SHP77 (cell line): ENCODE results near the gene STK33.
"Not testable (repeated sequence)": the region's sequence is repeated elsewhere in the genome, so short reads cannot be mapped to it uniquely, and the experiment has no call there.

Source experiments
- DNase-seq, 2 experiments: peaks; one replicate each; lab custom pipeline; 2025; lab: John Stamatoyannopoulos, UW

STK33 gene

DNA sequence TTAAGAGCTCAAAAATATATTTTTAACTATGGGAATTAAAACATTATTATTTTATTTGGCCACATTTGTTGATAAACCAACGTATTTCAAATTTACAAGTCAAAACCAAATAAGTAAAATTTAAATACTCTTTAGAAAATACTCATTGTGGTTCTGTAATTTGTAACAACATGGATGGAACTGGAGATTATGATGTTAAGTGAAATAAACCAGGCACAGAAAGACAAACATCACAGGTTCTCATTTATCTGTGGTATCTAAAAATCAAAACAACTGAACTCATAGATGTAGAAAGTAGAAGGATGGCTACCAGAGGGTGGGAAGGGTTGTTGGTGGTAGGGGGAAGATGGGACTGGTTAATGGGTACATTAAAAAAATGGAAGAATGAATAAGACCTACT lies 50.8 kb downstream of the STK33 start:
- DNase-seq, result no peak

GRCh38 chr11:8541448-8541847 lies 52.6 kb downstream of the STK33 start:
- DNase-seq, result no peak

DNA sequence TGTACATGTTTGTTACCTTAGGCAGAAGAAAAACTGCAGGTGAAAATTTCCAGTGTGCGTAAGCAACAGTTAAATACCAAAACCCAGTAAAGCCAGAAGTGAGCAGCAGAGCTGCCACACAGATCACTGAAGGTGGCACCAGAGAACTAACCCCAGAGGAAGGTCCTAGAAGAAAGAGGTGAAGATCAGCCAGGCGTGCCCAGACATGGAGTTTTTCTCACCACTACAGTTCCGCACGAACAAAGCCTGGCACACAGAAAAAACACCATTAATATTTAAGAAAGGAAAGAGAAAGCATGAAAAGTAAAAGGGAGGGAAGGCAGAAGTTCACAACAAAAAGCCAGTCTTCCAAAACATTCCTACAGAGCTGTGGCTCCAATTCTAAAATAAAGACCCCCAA lies 60.7 kb downstream of the STK33 start:
- no peak for DNase-seq

- no peak for DNase-seq
These were observed 61.6 kb downstream of the STK33 start for GRCh38 chr11:8532475-8532874.

- no peak for DNase-seq
These were observed 62.0 kb downstream of the STK33 start for GRCh38 chr11:8531982-8532381.

- peak; percentile 37 to 74 for DNase-seq
These were observed 62.7 kb downstream of the STK33 start for GRCh38 chr11:8531312-8531711.

DNA sequence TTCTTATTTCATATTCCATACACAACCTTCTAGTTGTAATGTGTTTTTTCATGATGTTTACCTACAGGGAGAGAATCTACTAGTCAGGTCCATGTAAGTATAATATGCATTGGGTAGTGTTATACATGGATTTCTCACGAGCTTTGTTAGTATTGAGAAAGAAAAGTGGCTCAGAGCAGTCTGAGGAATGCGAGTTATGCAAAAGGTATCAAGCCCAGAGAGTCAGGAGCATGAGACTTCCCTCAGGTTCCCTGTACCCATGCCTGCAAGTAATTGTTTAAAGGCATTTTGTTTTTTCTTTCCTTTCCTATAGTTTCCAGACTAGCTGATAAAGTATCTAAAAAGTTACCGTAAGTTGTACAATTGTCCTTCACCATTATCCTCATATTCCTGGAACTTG lies 66.1 kb downstream of the STK33 start:
- no peak for DNase-seq

DNA sequence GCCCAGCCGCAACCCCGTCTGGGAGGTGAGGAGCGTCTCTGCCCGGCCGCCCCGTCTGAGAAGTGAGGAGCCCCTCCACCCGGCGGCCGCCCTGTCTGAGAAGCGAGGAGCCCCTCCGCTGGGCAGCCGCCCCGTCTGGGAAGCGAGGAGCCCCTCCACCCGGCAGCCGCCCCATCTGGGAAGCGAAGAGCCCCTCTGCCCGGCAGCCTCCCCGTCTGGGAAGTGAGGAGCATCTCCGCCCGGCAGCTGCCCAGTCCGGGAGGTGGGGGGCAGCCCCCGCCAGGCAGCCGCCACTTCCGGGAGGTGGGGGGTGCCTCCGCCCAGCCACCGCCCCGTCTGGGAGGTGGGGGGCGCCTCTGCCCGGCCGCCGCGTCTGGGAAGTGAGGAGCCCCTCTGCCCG lies 70.6 kb downstream of the STK33 start:
- DNase-seq, result no peak

GRCh38 chr11:8512547-8512946 lies 81.5 kb downstream of the STK33 start:
- no peak for DNase-seq

DNA sequence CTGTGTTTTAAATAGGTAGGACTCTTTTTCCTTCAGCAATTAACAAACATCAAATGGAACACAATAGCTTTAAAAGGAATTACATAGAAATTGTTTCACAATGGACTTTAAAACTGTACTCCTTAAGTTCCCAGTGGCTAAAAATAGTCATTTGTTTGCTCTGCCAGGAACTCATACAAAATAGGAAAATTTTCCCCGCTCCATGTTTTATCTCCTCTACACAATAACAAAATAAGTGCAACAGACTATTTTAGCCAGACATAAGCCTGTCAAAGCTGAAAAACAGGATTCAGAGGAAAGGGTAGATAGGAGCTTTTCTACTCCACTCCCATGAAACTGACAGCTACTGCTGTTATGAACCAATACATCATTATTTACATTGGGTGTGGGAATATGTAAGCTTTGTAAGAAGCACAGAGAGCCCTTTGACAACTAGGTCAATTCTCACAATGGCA lies 90.1 kb downstream of the STK33 start:
- no peak for DNase-seq

- no peak for DNase-seq
These were observed 92.2 kb downstream of the STK33 start for GRCh38 chr11:8501836-8502235.

DNA sequence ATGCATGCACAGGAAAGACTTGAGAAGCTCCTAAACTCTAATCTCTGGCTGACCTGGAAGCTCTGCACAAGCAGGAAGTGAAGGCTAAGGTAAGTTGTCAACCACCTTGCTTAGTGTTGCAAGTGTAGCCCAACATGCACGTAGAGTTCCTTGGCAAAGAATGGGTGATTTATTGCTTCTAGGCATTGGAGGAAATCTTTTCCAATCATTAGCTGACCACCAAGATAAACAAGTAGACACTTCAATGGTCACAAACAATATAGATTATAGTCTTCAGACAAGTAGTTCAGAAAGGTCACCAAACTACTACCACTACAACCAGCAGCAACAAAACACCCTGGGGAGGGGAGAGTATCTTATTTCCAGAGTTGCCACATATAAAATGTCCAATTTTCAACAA lies 105.6 kb downstream of the STK33 start:
- DNase-seq, result no peak

DNA sequence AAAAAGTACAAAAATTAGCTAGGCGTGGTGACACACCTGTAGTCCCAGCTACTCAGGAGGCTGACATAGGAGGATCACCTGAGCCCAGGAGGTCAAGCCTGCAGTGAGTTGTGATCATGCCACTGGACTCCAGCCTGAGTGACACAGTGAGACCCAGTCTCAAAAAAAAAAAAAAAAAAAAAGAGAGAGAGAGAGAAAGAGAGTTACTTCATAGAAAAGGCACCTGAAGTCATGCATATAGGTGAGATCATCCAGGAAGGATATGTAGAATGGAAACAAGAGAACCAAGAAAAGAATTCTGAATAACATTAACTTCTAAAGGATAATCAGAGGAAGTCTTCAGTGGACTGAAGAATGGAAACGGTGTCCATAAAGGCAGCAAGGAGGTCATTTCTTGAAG lies 106.8 kb downstream of the STK33 start:
- no peak for DNase-seq

DNA sequence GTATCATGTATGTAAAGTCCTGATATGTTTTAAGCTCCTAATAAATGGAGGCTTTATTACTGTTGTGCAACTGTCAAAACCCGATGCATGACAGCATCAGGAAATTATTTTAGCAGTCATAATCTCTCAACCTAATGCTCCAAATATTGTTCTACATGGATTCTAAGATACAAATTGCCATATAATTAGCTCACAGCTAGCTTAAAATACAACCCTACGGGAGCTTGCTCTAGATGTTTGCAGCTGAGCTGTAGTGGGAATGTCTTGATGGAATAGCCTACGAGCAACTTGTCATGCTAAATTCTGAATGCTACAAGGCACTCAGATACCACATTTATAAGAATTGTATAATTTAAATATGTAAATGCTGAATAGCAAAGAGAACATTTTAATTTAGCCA lies 109.8 kb downstream of the STK33 start:
- DNase-seq, result no peak

GRCh38 chr11:8480858-8481257 lies 113.2 kb downstream of the STK33 start:
- no peak for DNase-seq

- DNase-seq, result no peak
These were observed 116.3 kb downstream of the STK33 start for GRCh38 chr11:8477680-8478079.

- DNase-seq, result no peak
These were observed 116.9 kb downstream of the STK33 start for GRCh38 chr11:8477151-8477550.

DNA sequence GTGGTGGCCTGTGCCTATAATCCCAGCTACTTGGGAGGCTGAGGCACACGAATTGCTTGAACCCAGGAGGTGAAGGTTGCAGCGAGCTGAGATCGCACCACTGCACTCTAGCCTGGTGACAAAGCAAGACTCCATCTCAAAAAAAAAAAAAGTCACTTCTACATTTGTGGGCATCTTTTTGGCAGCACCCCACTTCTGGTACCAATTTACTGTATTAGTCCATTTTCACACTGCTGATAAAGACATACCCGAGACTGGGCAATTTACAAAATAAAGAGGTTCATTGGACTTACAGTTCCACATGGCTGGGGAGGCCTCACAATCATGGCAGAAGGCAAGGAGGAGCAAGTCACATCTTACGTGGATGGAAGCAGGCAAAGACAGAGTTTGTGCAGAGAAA lies 126.2 kb downstream of the STK33 start:
- not testable (repeated sequence) for DNase-seq

- not testable (repeated sequence) for DNase-seq
These were observed 126.7 kb downstream of the STK33 start for GRCh38 chr11:8467356-8467755.

DNA sequence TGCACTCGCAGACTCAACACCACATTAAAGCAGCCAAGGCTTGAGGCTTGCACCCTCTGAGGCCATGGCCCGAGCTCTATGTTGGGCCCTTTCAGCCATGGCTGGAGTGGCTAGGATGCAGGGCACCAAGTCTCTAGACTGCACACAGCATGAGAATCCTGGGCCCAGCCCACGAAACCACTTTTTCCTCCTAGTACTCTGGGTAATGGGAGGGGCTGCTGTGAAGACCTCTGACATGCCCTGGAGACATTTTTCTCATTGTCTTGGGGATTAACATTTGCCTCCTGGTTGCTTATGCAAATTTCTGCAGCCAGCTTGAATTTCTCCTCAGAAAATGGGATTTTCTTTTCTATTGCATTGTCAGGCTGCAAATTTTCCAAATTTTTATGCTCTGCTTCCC lies 127.1 kb downstream of the STK33 start:
- DNase-seq, result not testable (repeated sequence)

DNA sequence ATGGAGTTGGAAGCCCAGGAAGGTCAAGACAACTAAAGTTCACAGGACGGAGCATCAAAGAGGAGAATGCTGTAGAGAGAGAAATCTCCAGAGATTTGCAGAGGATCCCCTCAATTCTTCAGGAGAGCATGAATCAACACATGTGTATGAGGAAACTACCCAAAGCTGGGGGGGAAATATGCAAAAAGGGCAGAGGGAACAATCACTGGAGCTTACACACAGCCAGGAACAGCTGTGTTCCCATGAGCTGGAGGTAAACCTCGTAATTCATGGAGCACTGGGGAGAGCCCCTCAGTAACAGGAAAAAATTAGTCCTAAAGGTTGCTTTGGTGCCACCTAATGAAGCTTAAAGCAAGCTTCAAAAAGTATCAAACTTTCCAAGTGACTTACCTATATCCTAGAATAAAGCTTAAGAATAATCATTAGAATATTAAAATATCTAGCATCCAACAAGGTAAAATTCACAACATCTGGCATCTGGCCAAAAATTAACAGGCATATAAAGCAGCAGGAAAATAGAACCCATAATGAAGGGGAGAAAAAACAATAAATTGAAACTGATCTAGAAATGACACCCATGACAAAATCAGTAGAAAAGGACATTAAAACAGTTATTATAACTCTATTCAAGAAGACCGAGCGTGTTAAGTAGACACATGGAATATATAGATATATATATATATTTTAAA lies 134.2 kb downstream of the STK33 start:
- DNase-seq, result no peak

- DNase-seq, result no peak
These were observed 151.7 kb downstream of the STK33 start for GRCh38 chr11:8442301-8442700.

- DNase-seq, result no peak
These were observed 153.4 kb downstream of the STK33 start for GRCh38 chr11:8440649-8441048.

DNA sequence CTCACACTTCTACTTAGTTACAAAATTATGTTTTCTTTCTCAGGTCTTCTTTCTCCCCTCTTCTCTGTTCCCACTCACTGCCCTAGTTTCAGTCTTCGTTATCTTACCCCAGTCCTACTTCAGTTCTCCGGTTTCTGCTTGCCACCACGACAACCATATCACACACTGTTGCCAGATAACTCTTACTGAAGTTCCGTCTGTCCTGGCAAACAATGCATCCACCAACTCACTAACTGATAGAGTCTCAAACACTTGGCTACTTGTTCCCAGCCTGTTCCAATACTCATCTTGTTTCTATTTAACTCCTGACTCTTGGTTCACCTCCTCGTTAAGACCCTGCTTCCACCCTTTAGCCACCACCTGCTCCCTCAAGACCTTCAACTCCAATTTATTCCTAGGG lies 164.5 kb downstream of the STK33 start:
- DNase-seq, result no peak
